HG03095 (cell line): ENCODE measurements around the gene VMP1.
"Not testable (repeated sequence)": the region's sequence is repeated elsewhere in the genome, so short reads cannot be mapped to it uniquely, and the experiment has no call there.

Source experiments
- ATAC-seq: cut with Tn5 transposase; IDR thresholded peaks from one replicate; pipeline ENCODE4 v1.9.1; 2021; ENCODE audit warnings: moderate library complexity; ENCODE audit not compliant: unreplicated experiment

The VMP1 gene

GRCh38 chr17:59776577-59776976 is 69.1 kb downstream of the VMP1 start:
- no peak for ATAC-seq

- no peak for ATAC-seq
Measured at GRCh38 chr17:59777033-59777432, 69.6 kb downstream of the VMP1 start.

GRCh38 chr17:59778996-59779395 is 71.5 kb downstream of the VMP1 start:
- no peak for ATAC-seq

GRCh38 chr17:59779521-59779920 is 72.1 kb downstream of the VMP1 start:
- no peak for ATAC-seq

GRCh38 chr17:59780548-59780947 is 73.1 kb downstream of the VMP1 start:
- ATAC-seq: not testable (repeated sequence)

GRCh38 chr17:59783221-59784047 is 76.0 kb downstream of the VMP1 start:
- no peak for ATAC-seq

- no peak for ATAC-seq
Measured at GRCh38 chr17:59785091-59785799, 77.8 kb downstream of the VMP1 start.

- ATAC-seq: no peak
Measured at GRCh38 chr17:59786213-59786535, 78.7 kb downstream of the VMP1 start.

GRCh38 chr17:59786536-59787319 is 79.3 kb downstream of the VMP1 start:
- peak; percentile 83 for ATAC-seq

- ATAC-seq: not testable (repeated sequence)
Measured at GRCh38 chr17:59789849-59790248, 82.4 kb downstream of the VMP1 start.

GRCh38 chr17:59790418-59790817 is 83.0 kb downstream of the VMP1 start:
- not testable (repeated sequence) for ATAC-seq

GRCh38 chr17:59790910-59791309 is 83.5 kb downstream of the VMP1 start:
- ATAC-seq: no peak

- no peak for ATAC-seq
Measured at GRCh38 chr17:59791603-59792457, 84.4 kb downstream of the VMP1 start.

- not testable (repeated sequence) for ATAC-seq
Measured at GRCh38 chr17:59792458-59792823, 85.0 kb downstream of the VMP1 start.

- no peak for ATAC-seq
Measured at GRCh38 chr17:59793205-59793604, 85.8 kb downstream of the VMP1 start.

- ATAC-seq: no peak
Measured at GRCh38 chr17:59796138-59796537, 88.7 kb downstream of the VMP1 start.

GRCh38 chr17:59796785-59797205 is 89.3 kb downstream of the VMP1 start:
- no peak for ATAC-seq

- no peak for ATAC-seq
Measured at GRCh38 chr17:59798111-59798510, 90.7 kb downstream of the VMP1 start.

GRCh38 chr17:59800530-59800942 is 93.1 kb downstream of the VMP1 start:
- no peak for ATAC-seq

- no peak for ATAC-seq
Measured at GRCh38 chr17:59802160-59802559, 94.7 kb downstream of the VMP1 start.
